ENCODE results near the gene PARS2. TPM values are rescaled to one million over a fixed set of nuclear protein-coding genes. Genes with fewer than 3 reads are reported as not detected.

The PARS2 gene
- total RNA-seq (2014; rRNA removed; shearing (Covaris generic)), result 4.8 and 5.4 TPM in 2 replicates
- polyA plus RNA-seq (2014; cell fraction: nucleus; rRNA removed), result 2.6 and 3.2 TPM in 2 replicates

DNA sequence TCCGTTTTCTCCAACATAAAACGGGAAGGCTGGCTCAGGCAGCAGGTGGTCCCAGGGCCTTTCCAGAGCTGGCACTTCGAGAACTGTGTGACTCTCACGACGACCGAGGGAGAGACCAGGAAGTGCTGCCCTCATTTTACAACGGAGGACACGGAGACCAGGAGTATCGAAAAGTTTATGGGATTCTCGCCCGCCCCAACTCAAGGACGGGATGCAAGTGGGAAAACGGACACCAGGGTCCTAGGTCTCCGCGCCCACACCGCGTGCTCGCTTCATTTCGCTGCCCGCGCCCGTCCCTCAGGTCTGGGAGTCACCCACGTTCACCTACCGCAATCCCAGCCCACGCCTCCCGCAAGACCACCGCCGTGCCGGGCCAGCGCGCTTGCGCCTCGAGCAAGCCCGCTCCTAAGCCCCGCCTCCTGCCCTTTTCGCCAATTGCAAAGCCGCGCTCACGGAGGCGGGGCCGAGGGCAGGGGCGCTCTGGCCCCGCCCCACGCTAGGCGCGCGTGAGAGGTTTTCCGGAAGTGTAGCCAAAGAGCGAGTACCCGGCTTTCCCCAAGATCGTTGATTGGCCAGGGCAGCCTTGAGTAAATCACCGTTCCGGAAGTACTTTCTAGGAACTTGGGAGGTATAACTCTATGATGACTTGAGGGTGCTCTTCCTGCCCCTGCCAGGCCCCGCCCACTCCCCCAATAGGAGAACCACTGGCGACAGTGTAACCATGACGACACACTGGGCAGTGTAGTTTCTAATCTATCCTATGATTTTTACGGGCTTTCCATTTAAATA is at the start of gene PARS2:
TSS of gene PARS2 (minus strand) at position 391 of the 789 bp plus-strand sequence. CDS start 5,362 bp downstream, outside the sequence.
- DNase-seq (ENCODE audit: extremely low read depth, low read depth), result peak; percentile 97

DNA sequence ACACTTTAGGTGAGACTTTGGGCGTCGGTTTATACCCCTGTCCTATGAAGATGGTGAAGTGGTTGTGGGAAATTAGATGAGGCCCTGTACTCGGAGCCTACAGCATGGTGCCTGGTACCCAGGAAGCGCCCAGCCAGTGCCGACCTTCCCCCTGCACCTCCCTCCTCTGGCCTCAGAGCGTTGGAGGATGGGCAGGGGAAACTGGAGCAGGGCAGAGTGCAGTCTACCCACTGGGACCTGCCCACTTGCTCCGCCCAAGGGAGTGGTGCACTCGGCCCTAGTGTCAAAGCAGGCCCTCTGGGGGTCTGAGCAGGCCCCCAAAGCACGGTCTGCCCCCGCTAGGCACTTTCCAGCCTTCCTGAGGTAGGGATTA is 49.8 kb upstream of the PARS2 start:
- no peak for DNase-seq (ENCODE audit: extremely low read depth, low read depth)

GRCh38 chr1:54813485-54814125 is 49.3 kb upstream of the PARS2 start:
- no peak for DNase-seq (ENCODE audit: extremely low read depth, low read depth)

DNA sequence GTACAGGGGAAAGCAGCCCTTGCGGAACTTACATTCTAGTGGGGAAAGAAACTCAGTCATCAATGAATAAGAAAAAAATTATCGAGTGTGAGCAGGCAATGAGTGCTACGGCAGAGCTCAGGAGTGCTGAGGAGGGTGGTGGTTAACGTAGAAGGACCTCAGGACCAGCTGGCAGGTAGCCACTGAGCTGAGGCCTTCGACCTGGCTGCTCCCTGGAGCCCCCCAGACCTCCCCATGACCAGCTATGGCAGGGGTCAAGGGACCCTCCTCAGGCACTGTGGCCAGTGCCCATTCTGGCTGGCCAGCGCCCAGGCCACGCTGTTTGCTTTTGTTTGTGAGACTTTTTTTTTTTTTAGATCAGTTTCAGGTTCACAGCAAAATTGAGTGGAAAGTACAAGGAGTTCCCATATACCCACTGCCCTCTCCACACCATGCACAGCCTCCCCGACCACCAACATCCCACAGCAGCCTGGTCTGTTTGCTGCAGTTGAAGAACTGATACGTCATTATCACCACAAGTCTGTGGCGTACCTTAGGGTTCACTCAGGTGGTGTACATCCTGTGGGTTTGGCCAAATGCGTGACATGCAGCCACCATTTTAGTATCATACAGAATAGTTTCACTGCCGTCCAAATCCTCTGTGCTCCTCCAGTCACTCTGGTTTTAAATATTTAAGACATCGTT is 48.6 kb upstream of the PARS2 start:
- no peak for DNase-seq (ENCODE audit: extremely low read depth, low read depth)

DNA sequence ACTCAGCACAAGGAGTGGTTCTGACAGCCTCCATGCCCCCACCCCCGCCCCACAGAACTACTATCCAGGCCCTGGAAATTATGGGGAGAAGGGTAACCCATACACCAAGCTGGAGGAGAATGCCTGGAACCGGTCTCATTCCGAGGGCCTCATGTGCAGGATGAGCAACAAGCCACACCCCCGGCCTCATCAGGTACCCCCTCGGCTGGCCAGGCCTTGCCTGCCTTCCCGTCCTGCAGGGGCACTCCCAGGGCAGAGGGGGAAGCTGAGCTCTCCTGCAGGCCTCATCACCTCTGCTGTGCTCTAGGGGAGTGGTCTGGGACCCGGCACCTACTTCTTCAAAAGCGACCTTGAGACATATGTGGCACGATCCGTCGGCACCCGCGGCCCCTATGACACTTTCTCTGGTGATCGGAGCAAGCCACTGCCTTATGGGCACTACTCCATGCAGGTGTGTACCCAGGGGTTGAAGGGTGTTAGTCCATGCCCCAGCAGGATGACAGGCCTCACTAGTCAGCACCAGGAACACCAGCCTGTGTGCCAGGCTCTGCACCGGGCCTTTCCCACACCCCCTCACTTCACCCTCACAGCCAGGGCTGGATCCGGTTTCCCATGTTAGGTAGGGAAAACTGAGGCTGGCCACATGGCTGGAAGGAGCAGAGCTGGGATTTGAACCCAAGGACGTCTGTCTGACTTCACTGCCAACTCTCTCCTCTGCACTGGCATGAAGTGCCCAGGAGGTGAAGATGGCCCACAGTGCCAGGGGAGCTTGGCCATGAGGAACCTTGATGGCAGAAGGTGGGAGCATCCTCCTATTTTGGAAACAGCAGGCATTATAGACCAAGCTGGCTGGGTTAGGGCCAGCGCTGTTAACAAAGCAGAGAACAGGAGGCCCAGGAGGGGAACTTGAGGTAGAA is 47.7 kb upstream of the PARS2 start:
- DNase-seq (ENCODE audit: extremely low read depth, low read depth), result no peak

GRCh38 chr1:54811066-54811465 is 46.7 kb upstream of the PARS2 start:
- no peak for DNase-seq (ENCODE audit: extremely low read depth, low read depth)

GRCh38 chr1:54810153-54810942 is 46.0 kb upstream of the PARS2 start:
- peak; percentile 41 for DNase-seq (ENCODE audit: extremely low read depth, low read depth)

DNA sequence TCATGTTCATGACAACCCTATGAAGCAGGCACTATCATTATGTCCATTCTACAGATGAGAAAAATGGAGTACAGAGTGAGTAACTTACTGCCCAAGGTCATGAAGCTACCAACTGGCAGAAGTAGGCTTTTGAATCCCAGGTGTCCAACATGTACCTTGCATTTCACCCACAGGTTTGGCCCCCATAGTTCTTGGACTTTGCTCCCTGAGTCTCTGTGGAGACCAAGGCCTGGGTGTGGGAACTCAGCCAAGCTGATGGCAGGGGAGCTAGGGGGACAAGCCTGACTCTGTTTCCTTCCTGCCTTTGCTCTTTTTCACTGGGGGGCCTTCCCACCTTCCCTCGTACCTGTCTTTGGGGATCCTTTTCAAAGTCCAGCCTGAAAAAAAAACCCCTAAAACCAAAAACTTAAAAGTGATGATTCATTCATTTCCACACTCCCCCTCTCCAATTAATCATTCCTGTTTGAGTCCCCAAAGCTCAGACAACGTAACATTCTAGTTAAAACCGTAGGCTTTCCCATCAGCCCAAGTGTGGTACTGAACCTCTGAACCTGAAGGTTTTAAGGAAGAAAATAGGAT is 45.3 kb upstream of the PARS2 start:
- no peak for DNase-seq (ENCODE audit: extremely low read depth, low read depth)

GRCh38 chr1:54808443-54809207 is 44.3 kb upstream of the PARS2 start:
- DNase-seq (ENCODE audit: extremely low read depth, low read depth), result no peak

GRCh38 chr1:54807756-54808155 is 43.4 kb upstream of the PARS2 start:
- DNase-seq (ENCODE audit: extremely low read depth, low read depth), result no peak

GRCh38 chr1:54806931-54807611 is 42.7 kb upstream of the PARS2 start:
- no peak for DNase-seq (ENCODE audit: extremely low read depth, low read depth)

- no peak for DNase-seq (ENCODE audit: extremely low read depth, low read depth)
Observed at GRCh38 chr1:54805981-54806381, 41.7 kb upstream of the PARS2 start.

DNA sequence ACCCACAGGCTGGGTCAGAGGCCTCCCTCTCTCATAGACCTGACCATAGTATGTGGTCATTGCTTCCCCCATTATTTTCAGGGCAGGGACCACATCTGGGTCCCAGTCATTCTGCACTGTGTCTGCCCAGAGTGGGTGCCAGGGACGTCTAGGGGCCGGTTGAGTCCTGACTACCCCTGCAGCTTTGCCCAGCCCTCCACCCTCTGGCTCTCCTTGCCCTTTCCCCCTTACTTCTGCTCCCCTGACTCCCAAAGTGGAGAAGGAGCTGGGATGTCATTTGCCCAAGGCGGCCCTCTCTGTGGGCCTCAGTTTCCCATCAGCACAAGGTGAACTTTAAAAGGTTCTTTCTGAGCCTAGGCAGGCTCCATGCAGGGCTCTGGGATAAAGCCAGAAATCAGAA is 41.1 kb upstream of the PARS2 start:
- no peak for DNase-seq (ENCODE audit: extremely low read depth, low read depth)

GRCh38 chr1:54804471-54805132 is 40.3 kb upstream of the PARS2 start:
- DNase-seq (ENCODE audit: extremely low read depth, low read depth), result no peak

DNA sequence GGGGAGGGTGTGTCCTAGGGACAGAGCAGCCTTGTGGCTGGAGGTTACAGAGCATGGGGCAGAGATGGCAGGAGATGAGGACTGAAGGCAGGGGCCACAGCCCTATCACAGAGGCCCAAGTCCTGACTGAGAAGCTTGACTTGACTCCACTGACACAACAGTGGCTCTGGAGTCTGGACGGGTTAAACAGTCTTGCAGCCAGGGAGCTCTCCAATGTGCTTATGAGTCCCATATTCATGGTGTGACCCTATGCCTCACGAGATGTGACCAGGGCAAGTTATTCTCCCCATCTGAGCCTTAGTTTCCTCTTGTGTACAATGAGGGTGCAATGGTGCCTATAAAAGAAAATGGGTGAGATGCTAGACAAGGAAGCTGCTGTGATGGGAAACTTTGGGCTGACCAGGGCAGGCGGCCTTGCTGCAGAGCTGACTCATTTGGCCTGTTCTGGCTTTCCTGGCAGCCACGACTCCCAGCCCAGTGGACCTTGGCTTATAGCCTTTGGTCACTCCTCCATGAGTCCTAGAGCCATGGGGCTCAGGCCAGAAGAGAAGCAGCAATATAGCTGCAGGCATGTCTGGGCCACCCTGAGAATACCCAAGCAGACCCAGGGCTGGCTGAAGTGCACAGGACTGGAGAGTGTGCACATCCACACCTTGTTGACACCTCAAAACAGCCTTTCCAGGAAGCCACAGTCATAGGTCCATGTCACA is 39.6 kb upstream of the PARS2 start:
- DNase-seq (ENCODE audit: extremely low read depth, low read depth), result no peak

DNA sequence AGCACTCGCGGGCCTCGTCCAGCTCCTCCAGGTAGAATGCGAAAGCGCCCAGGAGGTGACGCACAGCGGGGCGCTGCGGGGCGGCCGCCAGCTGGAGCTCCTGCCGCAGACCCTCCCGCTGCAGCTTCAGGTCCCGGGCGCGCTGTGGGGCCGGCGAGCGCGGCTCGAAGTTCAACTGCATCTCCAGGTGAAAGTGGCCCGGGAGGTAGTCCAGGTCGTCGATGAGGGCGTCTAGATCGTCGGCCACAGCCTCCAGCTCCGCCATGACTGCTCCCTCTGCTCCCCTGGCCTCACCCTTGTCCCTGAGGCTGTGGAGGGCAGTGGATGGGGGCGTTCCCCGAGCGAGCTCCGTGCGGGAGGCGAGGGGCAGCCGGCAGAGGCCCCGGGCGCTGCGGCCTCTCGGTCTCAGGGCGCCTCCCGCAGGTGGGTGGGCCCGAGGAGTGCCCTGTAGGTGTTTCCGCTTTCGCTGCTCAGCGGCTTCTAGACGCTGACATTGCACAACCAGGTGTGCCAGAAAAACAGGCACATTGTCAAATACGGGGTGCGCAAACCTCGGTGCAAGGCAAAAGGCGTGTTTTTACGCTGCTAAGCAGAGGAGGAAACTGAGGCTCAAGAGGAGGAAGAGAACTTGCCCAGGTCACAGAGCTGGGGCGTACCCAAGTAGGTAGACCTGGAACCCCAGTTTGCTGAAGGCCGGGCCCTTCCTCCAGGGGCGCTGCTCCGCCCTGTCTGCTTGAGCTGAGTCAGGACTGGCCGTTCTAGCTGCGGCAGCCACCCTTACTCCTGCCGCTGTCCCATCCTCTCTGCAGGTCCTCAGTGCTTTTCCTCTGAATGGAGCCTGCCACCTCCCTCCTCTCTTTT is 36.8 kb upstream of the PARS2 start, which contains the start of gene TTC22:
TSS of gene TTC22 (minus strand) at position 425 of the 861 bp plus-strand sequence. CDS start at position 265, 160 bp downstream.
- no peak for DNase-seq (ENCODE audit: extremely low read depth, low read depth)
